ENCODE measurements around the gene CENPW.

Gene CENPW

GRCh38 chr6:126374372-126374771 is 34.5 kb downstream of the CENPW start:
- no peak for FAIRE-seq

GRCh38 chr6:126376682-126377081 is 36.8 kb downstream of the CENPW start:
- no peak for FAIRE-seq

GRCh38 chr6:126377594-126378153 is 37.8 kb downstream of the CENPW start:
- no peak for FAIRE-seq

- no peak for FAIRE-seq
Observed at GRCh38 chr6:126380072-126380583, 40.2 kb downstream of the CENPW start.

- no peak for FAIRE-seq
Observed at GRCh38 chr6:126381498-126381897, 41.6 kb downstream of the CENPW start.

GRCh38 chr6:126383203-126383602 is 43.3 kb downstream of the CENPW start:
- no peak for FAIRE-seq

DNA sequence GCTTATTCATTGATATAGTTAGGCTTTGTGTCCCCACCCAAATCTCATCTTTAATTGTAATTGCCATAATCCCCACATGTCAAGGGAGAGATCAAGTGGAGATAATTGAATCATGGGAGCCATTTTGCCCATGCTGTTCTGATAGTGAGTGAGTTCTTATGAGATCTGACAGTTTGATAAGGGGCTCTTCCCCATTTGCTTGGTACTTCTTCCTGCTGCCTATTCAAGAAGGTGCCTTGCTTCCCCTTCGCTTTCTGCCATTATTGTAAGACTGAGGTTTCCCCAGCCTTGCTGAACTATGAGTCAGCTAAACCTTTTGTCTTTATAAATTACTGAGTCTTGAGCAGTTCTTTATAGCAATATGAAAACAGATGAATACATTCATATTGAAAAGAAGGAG is 45.6 kb downstream of the CENPW start:
- no peak for FAIRE-seq

DNA sequence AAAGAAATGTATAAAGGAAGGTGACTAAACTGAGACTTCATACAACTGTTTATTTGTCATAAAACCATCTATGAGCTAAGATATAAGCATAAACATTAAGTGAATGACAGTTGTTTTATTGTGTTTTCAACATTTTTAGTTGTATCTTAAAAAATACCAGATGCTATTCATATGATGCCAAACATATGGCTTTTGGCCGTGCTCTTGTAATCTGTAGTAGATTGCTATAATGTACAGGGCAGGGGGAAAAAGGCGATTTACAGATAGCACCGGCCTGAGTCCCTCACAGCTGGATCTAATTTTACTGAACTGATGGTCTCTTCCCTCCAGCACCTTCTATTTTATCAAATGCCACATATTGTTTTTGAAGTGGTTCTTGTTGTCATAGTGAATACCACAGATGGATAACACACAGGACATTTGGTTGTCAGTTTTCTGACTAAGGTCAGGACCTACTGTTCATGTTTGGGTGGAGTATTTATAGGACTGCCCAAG is 48.2 kb downstream of the CENPW start:
- no peak for FAIRE-seq

GRCh38 chr6:126396131-126396530 is 56.2 kb downstream of the CENPW start:
- no peak for FAIRE-seq

All from islet of Langerhans (tissue), 1 donor.